GM18858 (cell line): ENCODE data around the gene FOXP1.

Source experiments
- ATAC-seq: cut with Tn5 transposase; IDR thresholded peaks from one replicate; pipeline ENCODE4 v1.9.1; 2021; ENCODE audit not compliant: unreplicated experiment

The FOXP1 gene

GRCh38 chr3:71583566-71584393 lies at the start of gene FOXP1:
Gene FOXP1 (minus strand): TSS chr3:71583728. CDS start chr3:71198381, 385,347 bp downstream.
- peak; percentile 31 for ATAC-seq

GRCh38 chr3:71629711-71630110 lies 46.2 kb upstream of the FOXP1 start:
- ATAC-seq = no peak

GRCh38 chr3:71629289-71629688 lies 45.8 kb upstream of the FOXP1 start:
- no peak for ATAC-seq

GRCh38 chr3:71628522-71628921 lies 45.0 kb upstream of the FOXP1 start:
- ATAC-seq = no peak

GRCh38 chr3:71625676-71626075 lies 42.1 kb upstream of the FOXP1 start:
- ATAC-seq = no peak

- no peak for ATAC-seq
These were observed 38.5 kb upstream of the FOXP1 start for GRCh38 chr3:71621825-71622537.

- no peak for ATAC-seq
These were observed 35.0 kb upstream of the FOXP1 start for GRCh38 chr3:71618538-71618937.

- no peak for ATAC-seq
These were observed 33.1 kb upstream of the FOXP1 start for GRCh38 chr3:71616571-71617021.

GRCh38 chr3:71614869-71615268 lies 31.3 kb upstream of the FOXP1 start:
- no peak for ATAC-seq

GRCh38 chr3:71614426-71614825 lies 30.9 kb upstream of the FOXP1 start:
- ATAC-seq = no peak

GRCh38 chr3:71611099-71611498 lies 27.6 kb upstream of the FOXP1 start:
- no peak for ATAC-seq

GRCh38 chr3:71607364-71607763 lies 23.8 kb upstream of the FOXP1 start:
- no peak for ATAC-seq

GRCh38 chr3:71606582-71606981 lies 23.1 kb upstream of the FOXP1 start:
- no peak for ATAC-seq

GRCh38 chr3:71602256-71602655 lies 18.7 kb upstream of the FOXP1 start:
- ATAC-seq = no peak

- ATAC-seq = no peak
These were observed 18.3 kb upstream of the FOXP1 start for GRCh38 chr3:71601811-71602210.

GRCh38 chr3:71600646-71601288 lies 17.2 kb upstream of the FOXP1 start:
- no peak for ATAC-seq

GRCh38 chr3:71599416-71599815 lies 15.9 kb upstream of the FOXP1 start:
- no peak for ATAC-seq

GRCh38 chr3:71598292-71598691 lies 14.8 kb upstream of the FOXP1 start:
- no peak for ATAC-seq

- no peak for ATAC-seq
These were observed 13.8 kb upstream of the FOXP1 start for GRCh38 chr3:71597286-71597685.

GRCh38 chr3:71593106-71593505 lies 9.6 kb upstream of the FOXP1 start:
- ATAC-seq = no peak

- no peak for ATAC-seq
These were observed 7.6 kb upstream of the FOXP1 start for GRCh38 chr3:71591101-71591500.

- ATAC-seq = no peak
These were observed 5.6 kb upstream of the FOXP1 start for GRCh38 chr3:71589132-71589531.
